ENCODE results near the gene FLRT1. TPM values are rescaled to one million over a fixed set of nuclear protein-coding genes. Genes with fewer than 3 reads are reported as not detected.

Gene FLRT1
- polyA plus RNA-seq, 1 donor from 2014 or later = 2.6 TPM

GRCh38 chr11:63997801-63998337 is 37.9 kb upstream of the FLRT1 start:
- no peaks in the 10 kb centered on the region for H3K27me3 ChIP-seq (ENCODE audit: insufficient read depth, low read depth, low read length)
- H4K20me1 ChIP-seq (ENCODE audit: insufficient read depth) = no peaks in the 10 kb centered on the region
- no peak overlapping the region for H3K4me3 ChIP-seq (ENCODE audit: low read length)
- no peak overlapping the region for H2AFZ ChIP-seq (ENCODE audit: low read depth, low read length)
- no peaks in the 10 kb centered on the region for H3K79me2 ChIP-seq (replicated peaks; ENCODE audit: insufficient read depth, low read length)
- no peaks in the 10 kb centered on the region for H3K36me3 ChIP-seq (ENCODE audit: insufficient read depth, low read length)
- H3K9ac ChIP-seq (ENCODE audit: low read length) = no peak overlapping the region
- H3K27ac ChIP-seq (ENCODE audit: low read length) = no peak overlapping the region
- H3F3A ChIP-seq (ENCODE audit: insufficient read depth, low read length, poor library complexity, severe bottlenecking) = no peaks in the 10 kb centered on the region
- TF ChIP-seq TAF1 (IDR thresholded peaks at IDR 0.05; ENCODE audit: low read depth) (no peak), EP300 (conservative IDR thresholded peaks at IDR 0.05; ENCODE audit: poor library complexity, severe bottlenecking) (no peak), POLR2AphosphoS5 (IDR thresholded peaks at IDR 0.05) (no peak), MXI1 (conservative IDR thresholded peaks at IDR 0.05; ENCODE audit: poor library complexity, severe bottlenecking) (no peak), REST (IDR thresholded peaks at IDR 0.05; ENCODE audit: borderline replicate concordance) (no peak)
- no peak overlapping the region for H3K4me2 ChIP-seq (ENCODE audit: low read length)
- no peaks in the 10 kb centered on the region for H3K9me2 ChIP-seq (ENCODE audit: insufficient read depth, low read length)
- no peaks in the 10 kb centered on the region for H3K9me3 ChIP-seq (ENCODE audit: low read length)

- Histone ChIP-seq H3F3A (ENCODE audit: insufficient read depth, low read length, poor library complexity, severe bottlenecking) (no peaks in the 10 kb centered on the region), H3K9me3 (ENCODE audit: low read length) (no peaks in the 10 kb centered on the region), H3K36me3 (ENCODE audit: insufficient read depth, low read length) (no peaks in the 10 kb centered on the region), H3K4me2 (ENCODE audit: low read length) (no peak overlapping the region), H3K4me3 (ENCODE audit: low read length) (no peak overlapping the region), H3K79me2 (replicated peaks; ENCODE audit: insufficient read depth, low read length) (no peaks in the 10 kb centered on the region), H4K20me1 (ENCODE audit: insufficient read depth) (no peaks in the 10 kb centered on the region), H3K27ac (ENCODE audit: low read length) (no peak overlapping the region), H2AFZ (ENCODE audit: low read depth, low read length) (no peak overlapping the region), H3K9ac (ENCODE audit: low read length) (peak overlapping the region; percentile 3), H3K27me3 (ENCODE audit: insufficient read depth, low read depth, low read length) (no peaks in the 10 kb centered on the region), H3K9me2 (ENCODE audit: insufficient read depth, low read length) (no peaks in the 10 kb centered on the region)
- no peak for TF ChIP-seq REST (IDR thresholded peaks at IDR 0.05; ENCODE audit: borderline replicate concordance)
- TF ChIP-seq CTCF (IDR thresholded peaks at IDR 0.05; ENCODE audit: poor library complexity, severe bottlenecking) = peak; percentile 60
- no peak for TF ChIP-seq EP300 (conservative IDR thresholded peaks at IDR 0.05; ENCODE audit: poor library complexity, severe bottlenecking)
- TF ChIP-seq SMC3 (conservative IDR thresholded peaks at IDR 0.05; ENCODE audit: poor library complexity) = peak; percentile 52
- no peak for TF ChIP-seq POLR2AphosphoS5 (IDR thresholded peaks at IDR 0.05)
- no peak for TF ChIP-seq TAF1 (IDR thresholded peaks at IDR 0.05; ENCODE audit: low read depth)
- no peak for TF ChIP-seq EZH2 (IDR thresholded peaks at IDR 0.05; ENCODE audit: borderline replicate concordance, insufficient read depth, low read length, poor library complexity, severe bottlenecking)
- TF ChIP-seq MXI1 (conservative IDR thresholded peaks at IDR 0.05; ENCODE audit: poor library complexity, severe bottlenecking) = no peak
- peak; percentile 57 for TF ChIP-seq RAD21 (conservative IDR thresholded peaks at IDR 0.05)
These were observed 37.0 kb upstream of the FLRT1 start for GRCh38 chr11:63998558-63999348.

Measured in neural cell (in vitro differentiated cells).